EL (cell line): ENCODE results near the gene ARID1A.

Experiments used
- DNase-seq: peaks from one replicate; pipeline ENCODE4 v3.0.0-alpha.2; 2016

The ARID1A gene

DNA sequence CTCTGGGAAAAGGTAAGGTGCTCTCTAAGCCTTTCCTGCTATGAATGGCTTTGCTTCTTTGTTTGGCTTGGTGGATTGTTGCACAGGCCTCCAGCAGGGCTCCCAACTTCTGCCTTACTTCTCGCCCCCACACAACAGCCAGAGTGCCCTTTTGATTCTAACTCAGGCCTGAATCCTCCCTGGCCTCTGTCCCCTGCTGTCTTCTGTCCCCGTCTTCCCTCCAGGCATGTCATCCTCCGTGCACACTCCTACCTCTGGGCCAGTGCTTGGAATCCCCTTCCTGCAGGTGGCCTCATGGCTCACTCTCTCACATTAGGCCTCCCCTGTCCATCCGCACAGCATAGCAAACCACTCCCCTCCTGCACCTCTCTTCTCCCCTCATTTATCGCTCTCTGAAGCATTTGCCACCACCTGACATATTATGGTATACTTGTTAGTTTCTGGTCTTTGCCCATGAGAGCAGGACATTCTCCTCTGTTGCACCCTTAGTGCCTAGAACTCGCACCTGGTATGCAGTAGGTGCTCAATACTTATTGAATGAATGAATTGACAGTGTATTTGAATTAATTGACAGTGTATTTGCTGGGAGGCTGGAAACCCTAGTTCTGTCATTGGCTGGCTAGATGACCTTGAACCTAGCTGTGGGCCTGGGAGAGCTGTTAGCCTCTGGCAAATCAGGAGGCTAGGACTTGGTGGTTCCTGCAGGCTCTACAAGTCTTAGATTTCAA, 133.5 kb downstream of the ARID1A start:
- no peak for DNase-seq

DNA sequence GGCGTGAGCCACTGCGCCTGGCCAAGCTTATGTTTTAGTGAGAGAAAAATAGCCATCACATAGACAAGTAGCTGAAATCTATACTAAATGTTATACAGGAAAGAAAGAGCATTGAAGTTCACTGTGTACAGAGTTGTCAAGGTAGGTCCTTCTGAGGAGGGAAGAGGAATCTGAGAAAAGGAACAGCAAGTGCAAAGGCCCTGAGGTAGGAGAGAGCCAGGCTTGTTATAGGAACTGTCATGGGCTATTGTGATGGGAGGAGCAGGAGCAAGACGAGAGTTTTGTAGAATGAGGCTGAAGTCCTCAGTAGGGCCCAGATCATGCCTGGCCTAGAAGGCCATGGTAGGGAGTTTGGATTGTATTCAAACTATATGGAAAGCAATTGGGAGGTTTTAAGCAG, 135.2 kb downstream of the ARID1A start:
- no peak for DNase-seq
